Measurements from ENCODE around the gene RAB23.

RAB23 gene

DNA sequence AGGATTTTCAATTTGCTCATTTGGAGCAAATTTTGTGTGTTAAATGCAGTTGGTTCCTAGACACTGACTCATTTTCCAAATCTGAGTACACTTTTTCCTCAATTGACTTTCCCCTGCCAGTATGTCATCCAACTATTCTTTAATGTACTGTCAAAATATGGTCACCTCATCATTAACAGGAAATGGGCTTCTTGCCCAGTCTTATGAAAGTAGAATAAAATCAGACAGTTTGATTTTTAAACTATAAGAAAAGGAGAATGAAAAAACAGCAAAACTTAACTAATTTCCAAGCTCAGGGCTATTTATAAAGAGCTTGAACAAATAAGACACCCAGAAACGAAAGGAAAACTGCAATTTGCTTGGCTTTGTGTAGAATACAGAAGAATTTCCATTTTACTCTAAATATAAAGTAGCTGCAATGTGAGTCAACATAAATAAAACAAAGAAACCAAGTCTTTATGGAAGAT, 43.7 kb upstream of the RAB23 start:
- Histone ChIP-seq H2AFZ (ENCODE audit: low read length) (no peak overlapping the region), H3K4me2 (ENCODE audit: low read depth, low read length, poor library complexity, severe bottlenecking) (no peak overlapping the region), H3K9me3 (ENCODE audit: insufficient read depth, low read depth, low read length) (no peaks in the 10 kb centered on the region), H3K79me2 (ENCODE audit: insufficient read depth, low read length) (no peaks in the 10 kb centered on the region), H3K27me3 (ENCODE audit: insufficient read depth, low read length, poor library complexity, severe bottlenecking) (no peaks in the 10 kb centered on the region), H3K4me1 (ENCODE audit: insufficient read depth, low read length, poor library complexity, severe bottlenecking) (no peaks in the 10 kb centered on the region), H3K9me2 (replicated peaks; ENCODE audit: low read depth, low read length) (no peaks in the 10 kb centered on the region), H3K9ac (ENCODE audit: low read depth, low read length, poor library complexity, severe bottlenecking) (no peak overlapping the region), H4K20me1 (ENCODE audit: insufficient read depth, low read length, poor library complexity, severe bottlenecking) (no peaks in the 10 kb centered on the region), H3F3A (ENCODE audit: low read depth) (no peaks in the 10 kb centered on the region), H3K36me3 (ENCODE audit: insufficient read depth, low read length) (no peaks in the 10 kb centered on the region), H3K4me3 (ENCODE audit: low read length, poor library complexity, severe bottlenecking) (no peak overlapping the region)
- TF ChIP-seq EZH2phosphoT487 (IDR thresholded peaks at IDR 0.05; ENCODE audit: borderline replicate concordance): no peak
- TF ChIP-seq, protein P1, sequence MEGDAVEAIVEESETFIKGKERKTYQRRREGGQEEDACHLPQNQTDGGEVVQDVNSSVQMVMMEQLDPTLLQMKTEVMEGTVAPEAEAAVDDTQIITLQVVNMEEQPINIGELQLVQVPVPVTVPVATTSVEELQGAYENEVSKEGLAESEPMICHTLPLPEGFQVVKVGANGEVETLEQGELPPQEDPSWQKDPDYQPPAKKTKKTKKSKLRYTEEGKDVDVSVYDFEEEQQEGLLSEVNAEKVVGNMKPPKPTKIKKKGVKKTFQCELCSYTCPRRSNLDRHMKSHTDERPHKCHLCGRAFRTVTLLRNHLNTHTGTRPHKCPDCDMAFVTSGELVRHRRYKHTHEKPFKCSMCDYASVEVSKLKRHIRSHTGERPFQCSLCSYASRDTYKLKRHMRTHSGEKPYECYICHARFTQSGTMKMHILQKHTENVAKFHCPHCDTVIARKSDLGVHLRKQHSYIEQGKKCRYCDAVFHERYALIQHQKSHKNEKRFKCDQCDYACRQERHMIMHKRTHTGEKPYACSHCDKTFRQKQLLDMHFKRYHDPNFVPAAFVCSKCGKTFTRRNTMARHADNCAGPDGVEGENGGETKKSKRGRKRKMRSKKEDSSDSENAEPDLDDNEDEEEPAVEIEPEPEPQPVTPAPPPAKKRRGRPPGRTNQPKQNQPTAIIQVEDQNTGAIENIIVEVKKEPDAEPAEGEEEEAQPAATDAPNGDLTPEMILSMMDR (conservative IDR thresholded peaks at IDR 0.05; ENCODE audit: low read length): no peak

DNA sequence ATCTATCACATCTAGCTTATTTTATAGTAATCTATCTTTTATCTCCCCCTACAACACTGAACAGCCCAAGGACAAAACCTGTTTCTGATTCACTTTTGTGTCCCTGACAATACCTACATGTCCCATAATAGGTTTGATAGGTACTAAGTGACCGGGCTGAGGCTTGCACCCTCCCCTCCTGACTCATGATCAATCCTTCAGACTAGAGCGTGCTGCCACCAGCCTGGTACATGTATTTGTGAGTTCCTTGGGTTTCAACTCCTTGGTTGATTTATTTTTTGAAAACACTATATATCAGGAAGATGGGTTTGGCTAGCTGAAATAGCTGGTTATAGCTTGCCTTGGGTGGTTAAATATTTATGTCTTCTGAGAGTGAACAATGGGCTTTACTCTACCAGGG, 41.6 kb upstream of the RAB23 start:
- no peaks in the 10 kb centered on the region for H4K20me1 ChIP-seq (ENCODE audit: insufficient read depth, low read length, poor library complexity, severe bottlenecking)
- no peaks in the 10 kb centered on the region for H3K79me2 ChIP-seq (ENCODE audit: insufficient read depth, low read length)
- no peaks in the 10 kb centered on the region for H3F3A ChIP-seq (ENCODE audit: low read depth)
- no peaks in the 10 kb centered on the region for H3K4me1 ChIP-seq (ENCODE audit: insufficient read depth, low read length, poor library complexity, severe bottlenecking)
- no peaks in the 10 kb centered on the region for H3K9me3 ChIP-seq (ENCODE audit: insufficient read depth, low read depth, low read length)
- H3K27me3 ChIP-seq (ENCODE audit: insufficient read depth, low read length, poor library complexity, severe bottlenecking): no peaks in the 10 kb centered on the region
- H3K9ac ChIP-seq (ENCODE audit: low read depth, low read length, poor library complexity, severe bottlenecking): no peak overlapping the region
- no peaks in the 10 kb centered on the region for H3K9me2 ChIP-seq (replicated peaks; ENCODE audit: low read depth, low read length)
- H3K4me2 ChIP-seq (ENCODE audit: low read depth, low read length, poor library complexity, severe bottlenecking): no peak overlapping the region
- H3K4me3 ChIP-seq (ENCODE audit: low read length, poor library complexity, severe bottlenecking): no peak overlapping the region
- H2AFZ ChIP-seq (ENCODE audit: low read length): no peak overlapping the region
- TF ChIP-seq, protein P1 (conservative IDR thresholded peaks at IDR 0.05; ENCODE audit: low read length): no peak
- TF ChIP-seq EZH2phosphoT487 (IDR thresholded peaks at IDR 0.05; ENCODE audit: borderline replicate concordance): no peak
- H3K36me3 ChIP-seq (ENCODE audit: insufficient read depth, low read length): no peaks in the 10 kb centered on the region

GRCh38 chr6:57262901-57263694, 41.0 kb upstream of the RAB23 start:
- TF ChIP-seq, protein P1 (conservative IDR thresholded peaks at IDR 0.05; ENCODE audit: low read length): no peak
- no peak for TF ChIP-seq EZH2phosphoT487 (IDR thresholded peaks at IDR 0.05; ENCODE audit: borderline replicate concordance)
- H3K9me2 ChIP-seq (replicated peaks; ENCODE audit: low read depth, low read length): no peaks in the 10 kb centered on the region
- H3K79me2 ChIP-seq (ENCODE audit: insufficient read depth, low read length): no peaks in the 10 kb centered on the region
- H3K9me3 ChIP-seq (ENCODE audit: insufficient read depth, low read depth, low read length): no peaks in the 10 kb centered on the region
- no peaks in the 10 kb centered on the region for H3F3A ChIP-seq (ENCODE audit: low read depth)
- H2AFZ ChIP-seq (ENCODE audit: low read length): no peak overlapping the region
- H3K9ac ChIP-seq (ENCODE audit: low read depth, low read length, poor library complexity, severe bottlenecking): no peak overlapping the region
- no peaks in the 10 kb centered on the region for H4K20me1 ChIP-seq (ENCODE audit: insufficient read depth, low read length, poor library complexity, severe bottlenecking)
- H3K27me3 ChIP-seq (ENCODE audit: insufficient read depth, low read length, poor library complexity, severe bottlenecking): no peaks in the 10 kb centered on the region
- no peaks in the 10 kb centered on the region for H3K4me1 ChIP-seq (ENCODE audit: insufficient read depth, low read length, poor library complexity, severe bottlenecking)
- H3K4me3 ChIP-seq (ENCODE audit: low read length, poor library complexity, severe bottlenecking): no peak overlapping the region
- no peaks in the 10 kb centered on the region for H3K36me3 ChIP-seq (ENCODE audit: insufficient read depth, low read length)
- H3K4me2 ChIP-seq (ENCODE audit: low read depth, low read length, poor library complexity, severe bottlenecking): no peak overlapping the region

Measured in Loucy (cell line).